GM21619 (cell line): ENCODE measurements around the gene GPS2.
A peak's percentile ranks its signal among the peaks of the same experiment; 100 is the strongest.
"Not testable (repeated sequence)": the region's sequence is repeated elsewhere in the genome, so short reads cannot be mapped to it uniquely, and the experiment has no call there.

ENCODE experiments used
- ATAC-seq: cut with Tn5 transposase; IDR thresholded peaks from one replicate; pipeline ENCODE4 v1.9.1; 2021; ENCODE audit not compliant: unreplicated experiment

The GPS2 gene

GRCh38 chr17:7340179-7340578 lies 25.0 kb upstream of the GPS2 start:
- no peak for ATAC-seq

- not testable (repeated sequence) for ATAC-seq
Measured at GRCh38 chr17:7337600-7337999, 22.4 kb upstream of the GPS2 start.

- ATAC-seq: peak; percentile 64
Measured at GRCh38 chr17:7336240-7337175, 21.3 kb upstream of the GPS2 start, which contains the start of gene ACAP1. Gene ACAP1, plus strand, starts transcription at chr17:7336529. Its CDS starts 206 bp downstream, at chr17:7336735.

- ATAC-seq: not testable (repeated sequence)
Measured at GRCh38 chr17:7335765-7336164, 20.6 kb upstream of the GPS2 start.

GRCh38 chr17:7334938-7335538 lies 19.9 kb upstream of the GPS2 start:
- no peak for ATAC-seq

DNA sequence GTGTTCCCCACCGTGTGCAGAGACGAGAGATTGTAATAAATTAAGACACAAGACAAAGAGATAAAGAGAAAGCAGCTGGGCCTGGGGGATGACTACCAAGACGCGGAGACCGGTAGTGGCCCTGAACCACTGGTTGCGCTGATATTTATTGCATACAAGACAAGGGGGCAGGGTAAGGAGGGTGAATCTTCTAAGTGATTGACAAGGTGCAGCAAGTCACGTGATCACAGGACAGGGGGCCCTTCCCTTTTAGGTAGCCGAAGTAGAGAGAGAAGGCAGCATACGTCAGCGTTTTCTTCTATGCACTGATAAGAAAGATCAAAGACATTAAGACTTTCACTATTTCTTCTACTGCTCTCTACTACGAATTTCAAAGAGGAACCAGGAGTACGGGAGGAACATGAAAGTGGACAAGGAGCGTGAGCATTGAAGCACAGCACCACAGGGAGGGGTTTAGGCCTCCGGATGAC lies 17.5 kb upstream of the GPS2 start:
- not testable (repeated sequence) for ATAC-seq

GRCh38 chr17:7332111-7332510 lies 17.0 kb upstream of the GPS2 start:
- ATAC-seq: no peak

- no peak for ATAC-seq
Measured at GRCh38 chr17:7330638-7331015, 15.5 kb upstream of the GPS2 start.

DNA sequence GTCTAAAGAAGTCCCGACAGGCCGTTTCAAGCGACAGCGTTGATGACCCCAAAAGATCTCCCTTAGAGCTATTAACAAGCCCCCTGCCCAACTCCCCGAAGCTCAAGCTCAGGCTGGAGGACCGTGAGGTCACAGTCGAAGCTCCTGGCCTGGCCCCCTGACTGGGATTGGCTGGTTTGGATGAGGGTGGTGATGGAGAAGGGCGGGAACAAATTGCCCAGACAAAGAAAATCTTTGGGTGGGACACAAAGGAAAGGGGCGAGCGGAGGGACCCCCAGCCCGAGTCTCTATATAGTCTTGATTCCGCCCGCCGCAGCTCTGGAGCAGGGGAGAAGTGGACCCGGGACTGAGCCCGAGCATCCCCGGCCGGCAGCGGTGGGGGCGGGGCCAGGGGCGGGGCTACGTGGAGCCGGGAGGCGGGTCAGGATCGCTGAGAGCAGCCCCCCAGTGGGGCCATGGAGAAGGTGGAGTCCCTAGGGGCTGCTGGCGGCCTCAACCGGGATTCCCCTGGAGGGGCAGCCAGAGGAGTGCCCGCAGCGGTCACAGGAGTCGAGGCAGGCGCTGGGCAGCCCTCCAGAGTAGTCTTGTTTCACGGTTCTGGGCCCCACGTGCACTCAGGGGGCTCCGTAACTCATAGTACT lies 15.0 kb upstream of the GPS2 start:
- peak; percentile 38 for ATAC-seq

GRCh38 chr17:7329374-7329996 lies 14.3 kb upstream of the GPS2 start:
- peak; percentile 41 for ATAC-seq

DNA sequence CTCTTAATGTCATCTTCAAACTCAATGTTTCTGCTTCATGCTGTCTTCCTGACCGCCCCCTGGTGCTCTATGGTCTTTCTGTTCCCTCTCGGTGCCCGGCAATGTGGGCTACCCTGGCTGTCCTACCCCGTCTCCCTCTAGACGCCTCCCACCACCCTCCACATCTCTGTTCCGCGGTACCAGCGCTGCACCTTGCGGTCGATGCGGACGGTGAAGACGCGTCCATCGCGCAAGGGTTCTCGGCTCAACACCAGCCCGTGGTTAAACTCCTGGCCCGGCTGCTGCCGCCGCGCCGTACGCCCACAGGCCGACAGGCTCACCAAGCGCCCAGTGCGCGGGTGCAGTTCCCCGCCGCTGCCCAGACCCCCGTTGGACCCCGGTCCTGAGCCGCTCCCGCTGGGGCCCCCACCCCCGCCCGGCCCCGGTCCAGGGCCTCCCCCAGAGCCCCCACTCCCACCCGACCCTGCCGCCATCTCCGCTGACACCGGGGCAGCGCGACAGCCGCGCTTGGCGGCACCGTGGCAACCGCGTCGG lies 13.7 kb upstream of the GPS2 start, which contains the start of gene NEURL4:
Gene NEURL4, minus strand, starts transcription at position 496 of the 534 bp plus-strand sequence. Its CDS starts 23 bp downstream, at position 473.
- peak; percentile 17 for ATAC-seq

DNA sequence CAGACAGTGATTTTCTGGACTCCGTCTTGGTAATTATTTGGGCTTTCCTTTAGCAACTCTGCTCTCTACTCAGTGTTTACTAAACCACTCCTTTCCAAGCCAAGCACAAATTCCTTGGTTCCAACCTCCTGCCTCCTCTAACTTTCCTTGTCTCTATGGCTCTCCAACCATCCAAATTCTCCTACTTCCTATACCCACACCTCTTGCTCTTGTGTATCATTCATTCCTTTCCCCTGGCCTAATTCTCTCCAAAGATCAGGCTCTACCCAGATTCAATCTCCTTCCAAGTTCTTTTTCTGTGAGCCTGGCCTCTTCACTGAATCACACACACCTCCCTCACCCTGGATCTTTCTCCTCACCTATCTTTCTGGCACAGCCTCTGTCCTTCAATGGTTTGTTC lies 12.8 kb upstream of the GPS2 start:
- ATAC-seq: no peak

GRCh38 chr17:7327501-7327900 lies 12.3 kb upstream of the GPS2 start:
- ATAC-seq: no peak

- no peak for ATAC-seq
Measured at GRCh38 chr17:7327056-7327455, 11.9 kb upstream of the GPS2 start.

- no peak for ATAC-seq
Measured at GRCh38 chr17:7326186-7326585, 11.0 kb upstream of the GPS2 start.

DNA sequence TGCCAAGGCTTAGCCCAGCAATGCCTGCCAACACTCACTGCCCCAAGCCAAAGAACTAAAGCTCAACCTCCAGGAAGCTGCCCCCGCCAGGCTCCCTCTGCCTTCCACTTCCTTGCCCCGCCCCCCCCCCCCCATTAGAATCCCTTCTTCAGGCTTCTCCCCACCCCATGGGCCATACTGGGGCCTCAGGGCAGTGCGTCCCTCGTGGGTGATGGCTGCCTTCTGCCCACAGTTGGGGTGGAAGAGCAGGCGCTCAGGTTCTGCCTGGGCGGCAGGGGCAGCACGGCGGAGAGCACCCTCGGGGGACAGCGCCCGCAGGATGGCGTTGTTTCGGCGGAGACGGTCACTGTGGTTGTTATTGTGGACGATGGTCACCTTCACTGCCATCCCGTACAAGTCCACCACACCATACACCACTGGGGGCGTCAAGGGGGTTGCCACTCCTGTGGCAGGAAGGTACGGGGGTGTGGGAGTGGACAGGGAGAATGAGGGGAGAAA lies 9.9 kb upstream of the GPS2 start:
- no peak for ATAC-seq

DNA sequence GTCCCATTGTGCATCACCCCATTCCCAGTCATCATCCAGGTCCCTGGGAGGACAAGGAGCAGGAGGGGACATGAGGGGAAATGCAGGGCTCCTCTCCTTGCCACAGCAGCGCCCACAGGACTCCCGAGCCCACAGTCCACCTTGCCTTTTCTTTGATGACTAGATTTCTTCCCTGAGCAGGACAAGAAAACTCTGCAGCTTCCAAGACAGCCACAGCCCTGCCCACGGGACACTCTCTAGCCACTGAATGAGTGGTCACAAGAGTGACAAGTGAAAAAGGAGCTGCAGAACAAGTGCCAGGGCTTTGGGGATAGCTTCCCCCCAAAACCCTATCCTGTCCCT lies 9.2 kb upstream of the GPS2 start:
- ATAC-seq: no peak

- no peak for ATAC-seq
Measured at GRCh38 chr17:7323731-7324437, 8.7 kb upstream of the GPS2 start.

DNA sequence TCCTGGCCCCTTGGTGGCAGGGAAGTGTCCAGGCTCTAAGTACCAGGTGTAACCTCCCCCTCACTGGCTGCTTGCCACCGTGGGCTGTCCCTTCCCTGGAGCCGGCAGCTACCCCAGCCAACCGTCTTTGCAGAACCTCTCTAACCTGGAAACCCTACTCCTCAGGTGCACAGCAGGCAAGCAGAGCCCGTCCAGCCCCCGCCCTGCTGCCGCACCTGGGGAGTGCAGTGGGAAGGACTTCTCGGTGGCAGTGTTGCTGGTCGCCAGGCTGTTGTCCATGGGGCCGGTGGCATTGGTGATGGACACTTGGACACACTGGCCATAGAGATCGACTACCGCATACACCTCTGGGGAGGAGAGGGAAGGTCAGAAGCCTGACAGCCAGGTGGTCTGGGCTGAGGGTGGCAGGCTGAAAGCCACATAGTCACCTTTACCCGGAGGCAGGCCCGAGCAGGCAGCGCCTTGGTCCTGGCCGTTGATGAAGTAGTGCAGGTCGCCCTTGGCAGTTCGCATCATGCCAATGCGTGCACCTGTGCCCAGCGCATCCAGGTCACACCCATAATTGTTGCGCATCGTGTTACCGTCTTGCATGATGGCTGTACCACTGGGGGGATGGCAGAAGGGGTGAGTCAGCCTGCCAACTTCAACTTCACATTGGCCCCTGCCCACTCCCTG lies 7.5 kb upstream of the GPS2 start:
- ATAC-seq: no peak

DNA sequence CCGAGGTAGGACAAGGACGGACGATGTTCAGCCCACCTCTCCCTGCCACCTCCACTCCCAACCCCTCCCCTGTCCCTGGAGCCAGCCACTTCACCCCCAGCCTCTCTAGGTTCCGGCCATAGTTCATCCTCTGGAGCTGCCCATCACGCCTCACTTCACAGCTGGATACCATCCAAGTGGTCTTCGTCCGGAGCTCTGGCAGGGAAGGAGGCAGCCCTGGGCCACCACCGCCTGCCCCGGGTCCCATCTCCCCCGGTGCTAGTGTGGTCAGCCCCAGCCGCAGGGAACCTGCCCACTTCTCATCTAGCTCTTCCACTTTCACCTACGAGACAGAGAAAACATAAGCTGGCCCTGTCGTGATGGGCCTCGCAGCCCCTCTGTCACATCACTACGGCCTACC lies 6.3 kb upstream of the GPS2 start:
- no peak for ATAC-seq
